ENCODE data around the gene ZRANB1. TPM values are rescaled to one million over a fixed set of nuclear protein-coding genes. Genes with fewer than 3 reads are reported as not detected.

Gene ZRANB1
- total RNA-seq, 1 donor from 2014 or later = 24.0 TPM

GRCh38 chr10:124991835-124992234, 49.9 kb downstream of the ZRANB1 start:
- H3K36me3 Mint-ChIP-seq (ENCODE audit: low read depth) = peaks cover 33% of the 10 kb centered on the region
- no peak overlapping the region for H3K4me3 Mint-ChIP-seq
- no peak for TF ChIP-seq CTCF (conservative IDR thresholded peaks at IDR 0.05)
- peaks cover 9% of the 10 kb centered on the region for H3K4me1 Mint-ChIP-seq
- no peaks in the 10 kb centered on the region for H3K9me3 Mint-ChIP-seq
- no peak for DNase-seq (ENCODE audit: low read depth, low spot score)
- peaks cover 6% of the 10 kb centered on the region for H3K27me3 Mint-ChIP-seq (ENCODE audit: low read depth)
- no peak overlapping the region for H3K27ac Mint-ChIP-seq (ENCODE audit: unreplicated experiment)

GRCh38 chr10:124992462-124993344, 50.8 kb downstream of the ZRANB1 start:
- peaks cover 34% of the 10 kb centered on the region for H3K36me3 Mint-ChIP-seq (ENCODE audit: low read depth)
- H3K27ac Mint-ChIP-seq (ENCODE audit: unreplicated experiment) = no peak overlapping the region
- DNase-seq (ENCODE audit: low read depth, low spot score) = peak; percentile 68
- peak; percentile 73 for TF ChIP-seq CTCF (conservative IDR thresholded peaks at IDR 0.05)
- H3K27me3 Mint-ChIP-seq (ENCODE audit: low read depth) = peaks cover 6% of the 10 kb centered on the region
- H3K4me1 Mint-ChIP-seq = peaks cover 9% of the 10 kb centered on the region
- H3K4me3 Mint-ChIP-seq = peak overlapping the region; percentile 67
- no peaks in the 10 kb centered on the region for H3K9me3 Mint-ChIP-seq

DNA sequence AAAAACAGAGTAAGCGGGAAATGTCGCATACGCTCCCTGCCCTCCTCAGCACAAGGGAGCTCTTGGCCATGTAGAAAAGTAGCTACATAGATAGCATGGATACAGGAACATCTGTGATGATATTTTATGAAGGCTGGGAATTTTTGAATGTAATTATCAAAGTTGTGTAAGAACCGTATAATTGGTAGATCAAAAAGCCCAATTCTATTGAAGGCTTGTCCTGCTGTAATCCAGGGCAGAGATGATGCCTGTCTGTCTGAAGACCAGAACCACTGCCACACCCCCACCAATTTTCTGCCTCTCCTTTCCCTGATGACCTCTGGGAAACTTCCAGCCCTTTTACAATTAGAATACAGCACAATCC, 51.4 kb downstream of the ZRANB1 start:
- no peaks in the 10 kb centered on the region for H3K9me3 Mint-ChIP-seq
- no peak for DNase-seq (ENCODE audit: low read depth, low spot score)
- H3K36me3 Mint-ChIP-seq (ENCODE audit: low read depth) = peaks cover 34% of the 10 kb centered on the region
- peaks cover 9% of the 10 kb centered on the region for H3K4me1 Mint-ChIP-seq
- H3K27me3 Mint-ChIP-seq (ENCODE audit: low read depth) = peaks cover 6% of the 10 kb centered on the region
- TF ChIP-seq CTCF (conservative IDR thresholded peaks at IDR 0.05) = no peak
- peak overlapping the region; percentile 34 for H3K4me3 Mint-ChIP-seq
- H3K27ac Mint-ChIP-seq (ENCODE audit: unreplicated experiment) = no peak overlapping the region

DNA sequence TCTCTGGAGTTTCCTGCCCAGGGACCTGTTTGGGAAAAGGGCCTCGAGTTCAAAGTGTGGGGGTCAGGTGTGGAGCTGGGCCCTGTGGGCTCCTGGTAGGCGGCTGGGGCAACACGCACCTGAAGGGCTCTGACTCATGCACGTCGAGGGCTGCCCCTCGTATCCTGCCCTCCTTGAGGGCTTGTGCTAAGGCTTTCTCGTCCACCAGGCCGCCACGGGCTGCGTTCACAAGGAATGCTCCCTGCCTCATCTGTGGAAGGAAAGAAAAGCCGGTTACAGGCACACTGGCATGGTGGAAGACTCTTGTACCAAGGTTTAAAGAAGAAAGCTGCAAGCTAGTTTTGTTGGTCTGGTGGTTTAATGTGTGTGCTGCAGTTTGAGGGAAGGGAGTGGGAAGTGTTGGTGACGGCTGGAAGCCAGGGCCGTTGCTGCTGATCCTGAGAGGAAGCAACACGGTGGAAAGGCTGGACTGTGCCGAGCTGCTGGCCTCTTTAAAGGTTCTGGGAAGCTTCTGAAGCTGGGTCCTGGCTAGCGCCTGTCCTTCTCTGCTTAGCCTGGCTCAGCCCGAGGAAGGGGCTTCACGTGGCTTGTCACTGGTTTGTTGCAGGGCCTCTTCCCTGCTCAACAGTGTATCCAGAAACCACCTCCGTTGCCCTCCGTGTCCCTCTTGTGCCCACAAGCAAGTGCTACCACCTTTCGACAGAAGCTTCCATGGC, 52.0 kb downstream of the ZRANB1 start:
- H3K4me1 Mint-ChIP-seq = peaks cover 9% of the 10 kb centered on the region
- peaks cover 34% of the 10 kb centered on the region for H3K36me3 Mint-ChIP-seq (ENCODE audit: low read depth)
- no peak for TF ChIP-seq CTCF (conservative IDR thresholded peaks at IDR 0.05)
- no peak for DNase-seq (ENCODE audit: low read depth, low spot score)
- H3K27ac Mint-ChIP-seq (ENCODE audit: unreplicated experiment) = peak overlapping the region; percentile 43
- peaks cover 6% of the 10 kb centered on the region for H3K27me3 Mint-ChIP-seq (ENCODE audit: low read depth)
- H3K4me3 Mint-ChIP-seq = peak overlapping the region; percentile 34
- no peaks in the 10 kb centered on the region for H3K9me3 Mint-ChIP-seq

DNA sequence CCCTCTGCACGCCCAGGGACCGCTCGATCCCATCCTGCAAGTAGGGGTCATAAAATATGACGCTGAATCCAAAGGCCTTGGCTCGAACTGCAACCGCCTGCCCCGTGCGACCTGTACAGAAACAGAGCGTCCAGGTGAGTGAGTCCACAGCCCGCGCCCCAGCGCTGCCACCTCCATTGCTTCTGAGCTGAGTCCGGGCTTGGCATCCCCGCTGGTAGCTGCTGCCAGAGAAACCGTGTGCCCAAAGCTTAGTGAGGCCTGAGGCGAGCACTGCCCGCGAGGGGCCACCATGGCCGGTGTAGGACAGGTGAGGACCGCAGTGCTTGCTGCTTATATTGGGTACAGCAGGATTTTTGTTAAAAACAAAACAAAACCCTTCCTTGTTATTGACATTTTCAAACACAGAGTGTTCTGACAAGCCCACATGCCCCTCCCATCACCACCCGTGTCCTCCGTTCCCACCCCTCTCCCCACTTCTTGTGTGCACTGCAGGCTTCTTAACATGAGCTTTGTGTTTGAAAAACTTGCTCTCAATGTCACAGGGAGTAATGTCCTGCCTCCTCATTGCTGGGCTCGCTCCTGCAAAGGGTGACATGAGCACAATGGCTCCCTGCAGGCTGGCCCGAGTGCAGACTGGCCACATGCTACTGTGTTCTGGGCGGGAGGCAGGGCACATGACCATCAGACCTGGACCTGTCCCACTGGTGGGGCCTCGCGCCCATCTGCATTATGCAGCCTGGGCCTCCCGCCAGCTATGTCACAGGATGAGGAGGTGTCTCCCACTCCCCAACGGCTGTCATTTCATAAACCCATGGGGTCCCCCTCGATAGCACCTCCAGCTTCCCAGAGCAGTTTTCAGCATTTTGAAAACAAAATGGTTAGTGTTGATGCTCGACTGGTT, 52.9 kb downstream of the ZRANB1 start:
- Mint-ChIP-seq H3K27me3 (ENCODE audit: low read depth) (peaks cover 3% of the 10 kb centered on the region), H3K4me1 (peaks cover 10% of the 10 kb centered on the region)

More for the DNA sequence above, 52.9 kb downstream of the ZRANB1 start:
- TF ChIP-seq CTCF (conservative IDR thresholded peaks at IDR 0.05) = no peak
- no peak for DNase-seq (ENCODE audit: low read depth, low spot score)
- peak overlapping the region; percentile 34 for H3K4me3 Mint-ChIP-seq
- peaks cover 27% of the 10 kb centered on the region for H3K36me3 Mint-ChIP-seq (ENCODE audit: low read depth)
- no peaks in the 10 kb centered on the region for H3K9me3 Mint-ChIP-seq
- no peak overlapping the region for H3K27ac Mint-ChIP-seq (ENCODE audit: unreplicated experiment)
